ENCODE measurements around the gene MYL4.

The MYL4 gene

DNA sequence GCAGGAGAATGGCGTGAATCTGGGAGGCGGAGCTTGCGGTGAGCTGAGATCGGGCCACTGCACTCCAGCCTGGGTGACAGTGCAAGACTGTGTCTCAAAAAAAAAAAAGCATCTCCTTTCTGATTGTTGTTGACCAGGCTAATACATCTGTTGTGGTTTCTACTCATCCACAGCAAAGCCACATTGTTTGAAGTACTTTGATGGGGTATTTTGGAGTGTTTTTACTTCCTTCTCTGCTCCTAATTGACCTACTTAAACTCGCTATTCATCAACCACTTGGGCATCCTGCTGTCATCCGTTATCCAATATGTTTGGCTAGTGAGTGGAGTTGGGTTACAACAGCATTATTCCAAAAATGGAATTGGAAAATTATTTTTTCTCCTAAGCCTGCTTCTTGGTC is 16.6 kb upstream of the MYL4 start:
- Histone ChIP-seq H3K27ac (ENCODE audit: insufficient read depth, low read length, poor library complexity, severe bottlenecking) (no peak overlapping the region), H3K4me3 (ENCODE audit: insufficient read depth, low read depth, low read length, poor library complexity, severe bottlenecking) (no peak overlapping the region), H3K36me3 (ENCODE audit: control insufficient read depth, insufficient read depth, low read length) (no peaks in the 10 kb centered on the region), H3K4me1 (ENCODE audit: control insufficient read depth, insufficient read depth, low read length, poor library complexity, severe bottlenecking) (peaks cover 3% of the 10 kb centered on the region), H3K9me3 (ENCODE audit: control insufficient read depth, low read length) (no peaks in the 10 kb centered on the region), H3K27me3 (replicated peaks; ENCODE audit: control insufficient read depth, insufficient read depth, low read length, poor library complexity, severe bottlenecking) (no peaks in the 10 kb centered on the region)
- DNase-seq: no peak

DNA sequence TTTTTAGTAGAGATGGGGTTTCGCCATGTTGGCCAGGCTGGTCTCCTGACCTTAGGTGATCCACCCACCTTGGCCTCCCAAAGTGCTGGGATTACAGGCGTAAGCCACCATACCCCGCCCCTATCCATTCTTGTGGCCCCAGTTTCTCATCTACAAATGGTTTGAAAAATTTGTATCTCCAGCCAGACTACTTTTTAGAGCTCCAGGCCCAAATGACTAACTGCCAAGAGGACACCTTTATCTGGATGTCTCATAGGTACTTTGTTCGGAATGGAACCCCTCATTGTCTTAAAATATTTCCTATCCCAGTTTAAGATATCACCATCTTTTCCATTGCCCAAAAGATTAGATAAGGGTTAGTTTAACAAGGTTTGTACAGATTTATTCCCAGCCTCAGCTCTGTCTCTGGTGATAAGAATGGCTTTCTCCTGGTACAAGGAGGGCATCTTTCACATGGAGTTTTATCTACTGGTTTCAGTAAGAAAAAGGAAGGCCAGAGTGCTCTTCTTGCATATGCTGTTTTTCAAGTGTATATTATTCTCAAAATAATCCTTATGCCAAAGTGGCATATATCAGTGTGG is 15.1 kb upstream of the MYL4 start:
- no peaks in the 10 kb centered on the region for H3K9me3 ChIP-seq (ENCODE audit: control insufficient read depth, low read length)
- H3K36me3 ChIP-seq (ENCODE audit: control insufficient read depth, insufficient read depth, low read length): no peaks in the 10 kb centered on the region
- no peak overlapping the region for H3K4me3 ChIP-seq (ENCODE audit: insufficient read depth, low read depth, low read length, poor library complexity, severe bottlenecking)
- no peak overlapping the region for H3K27ac ChIP-seq (ENCODE audit: insufficient read depth, low read length, poor library complexity, severe bottlenecking)
- H3K4me1 ChIP-seq (ENCODE audit: control insufficient read depth, insufficient read depth, low read length, poor library complexity, severe bottlenecking): peaks cover 3% of the 10 kb centered on the region
- no peak for DNase-seq
- H3K27me3 ChIP-seq (replicated peaks; ENCODE audit: control insufficient read depth, insufficient read depth, low read length, poor library complexity, severe bottlenecking): no peaks in the 10 kb centered on the region

DNA sequence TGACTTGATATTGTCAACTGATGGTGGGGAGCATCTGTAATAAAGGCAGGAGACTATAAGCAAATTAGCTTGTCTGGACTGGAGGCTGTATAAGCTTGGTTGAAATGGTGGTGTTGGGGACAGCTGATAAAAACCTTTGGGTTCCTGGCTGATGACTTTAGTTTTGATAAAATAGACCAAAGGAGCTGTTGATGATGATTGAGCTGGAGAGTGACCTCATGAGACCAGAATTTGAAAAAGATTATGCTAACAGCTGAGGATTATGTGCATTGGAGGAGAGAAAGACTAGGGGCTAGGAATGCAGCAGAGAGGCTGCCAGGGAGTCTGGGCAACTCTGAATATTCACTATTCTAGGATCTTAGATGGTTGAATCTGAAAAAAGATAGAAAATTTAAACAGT is 11.3 kb upstream of the MYL4 start:
- no peak for DNase-seq
- Histone ChIP-seq H3K27me3 (replicated peaks; ENCODE audit: control insufficient read depth, insufficient read depth, low read length, poor library complexity, severe bottlenecking) (no peaks in the 10 kb centered on the region), H3K4me3 (ENCODE audit: insufficient read depth, low read depth, low read length, poor library complexity, severe bottlenecking) (no peak overlapping the region), H3K36me3 (ENCODE audit: control insufficient read depth, insufficient read depth, low read length) (no peaks in the 10 kb centered on the region), H3K27ac (ENCODE audit: insufficient read depth, low read length, poor library complexity, severe bottlenecking) (no peak overlapping the region), H3K4me1 (ENCODE audit: control insufficient read depth, insufficient read depth, low read length, poor library complexity, severe bottlenecking) (no peaks in the 10 kb centered on the region), H3K9me3 (ENCODE audit: control insufficient read depth, low read length) (no peaks in the 10 kb centered on the region)

DNA sequence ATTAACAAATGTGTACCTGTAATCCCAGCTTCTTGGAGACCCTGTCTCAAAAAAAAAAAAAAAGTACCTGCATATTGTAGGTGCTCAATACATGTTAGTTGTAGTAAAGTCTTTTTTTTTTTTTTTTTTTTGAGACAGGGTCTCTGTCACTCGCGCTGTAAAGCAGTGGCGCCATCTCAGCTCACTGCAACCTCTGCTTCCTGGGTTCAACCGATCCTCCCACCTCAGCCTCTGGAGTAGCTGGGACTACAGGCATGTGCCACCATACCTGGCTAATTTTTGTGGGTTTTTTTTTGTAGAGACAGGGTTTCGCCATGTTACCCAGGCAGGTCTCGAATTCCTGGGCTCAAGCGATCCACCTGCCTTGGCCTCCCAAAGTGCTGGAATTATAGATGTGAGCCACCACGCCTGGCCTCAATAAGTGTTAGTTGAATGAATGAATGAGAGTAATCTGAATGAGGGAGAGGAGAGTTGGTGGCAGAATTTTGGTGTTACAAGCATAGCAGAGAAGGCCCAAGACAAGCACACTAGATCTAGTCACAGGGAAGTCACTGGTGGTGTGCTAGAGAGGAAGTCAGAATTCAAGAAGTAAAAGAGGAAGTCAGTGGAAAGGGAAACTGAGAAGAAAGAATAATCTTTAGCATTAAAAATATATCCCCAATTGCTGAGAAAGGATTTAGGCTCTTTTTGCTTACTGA is 9.4 kb upstream of the MYL4 start:
- Histone ChIP-seq H3K27me3 (replicated peaks; ENCODE audit: control insufficient read depth, insufficient read depth, low read length, poor library complexity, severe bottlenecking) (no peaks in the 10 kb centered on the region), H3K27ac (ENCODE audit: insufficient read depth, low read length, poor library complexity, severe bottlenecking) (no peak overlapping the region), H3K4me1 (ENCODE audit: control insufficient read depth, insufficient read depth, low read length, poor library complexity, severe bottlenecking) (peaks cover 14% of the 10 kb centered on the region), H3K4me3 (ENCODE audit: insufficient read depth, low read depth, low read length, poor library complexity, severe bottlenecking) (no peak overlapping the region), H3K9me3 (ENCODE audit: control insufficient read depth, low read length) (no peaks in the 10 kb centered on the region), H3K36me3 (ENCODE audit: control insufficient read depth, insufficient read depth, low read length) (no peaks in the 10 kb centered on the region)
- no peak for DNase-seq

DNA sequence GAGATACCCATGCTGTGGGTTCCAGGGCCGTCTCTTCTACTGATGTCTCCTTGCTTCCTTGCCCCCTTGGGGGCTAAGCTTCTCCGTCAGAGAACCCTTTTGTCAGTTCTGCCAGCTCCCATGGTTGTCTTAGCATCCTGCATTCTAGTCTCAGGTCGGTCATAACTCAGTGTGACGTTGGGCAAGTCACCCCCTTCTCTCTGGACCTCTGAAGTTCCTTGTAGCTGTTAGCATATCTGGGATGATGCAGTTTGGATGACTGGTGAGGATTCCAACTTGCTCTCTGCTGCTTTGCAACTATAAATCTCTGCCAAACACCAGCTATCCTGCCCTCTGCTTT is 8.9 kb upstream of the MYL4 start:
- Histone ChIP-seq H3K4me3 (ENCODE audit: insufficient read depth, low read depth, low read length, poor library complexity, severe bottlenecking) (no peak overlapping the region), H3K4me1 (ENCODE audit: control insufficient read depth, insufficient read depth, low read length, poor library complexity, severe bottlenecking) (peaks cover 15% of the 10 kb centered on the region), H3K9me3 (ENCODE audit: control insufficient read depth, low read length) (no peaks in the 10 kb centered on the region), H3K27me3 (replicated peaks; ENCODE audit: control insufficient read depth, insufficient read depth, low read length, poor library complexity, severe bottlenecking) (no peaks in the 10 kb centered on the region), H3K36me3 (ENCODE audit: control insufficient read depth, insufficient read depth, low read length) (no peaks in the 10 kb centered on the region), H3K27ac (ENCODE audit: insufficient read depth, low read length, poor library complexity, severe bottlenecking) (no peak overlapping the region)
- no peak for DNase-seq

DNA sequence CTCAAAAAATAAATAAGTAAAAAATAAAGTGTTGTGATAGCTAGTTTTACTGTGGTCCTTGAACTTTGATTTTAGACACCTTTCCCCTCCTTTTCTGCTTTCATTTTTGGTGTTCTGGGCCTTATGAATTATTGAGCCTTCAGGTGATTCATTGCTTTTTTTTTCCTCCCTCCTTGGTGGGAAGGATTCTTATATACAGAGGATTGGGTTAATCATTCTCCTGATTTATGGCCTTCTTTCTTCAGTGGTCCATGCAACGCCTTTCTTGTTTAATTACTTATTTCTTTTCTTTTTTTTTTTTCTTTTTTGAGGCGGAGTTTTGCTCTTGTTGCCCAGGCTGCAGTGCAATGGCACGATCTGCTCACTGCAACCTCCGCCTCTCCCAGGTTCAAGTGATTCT is 8.0 kb upstream of the MYL4 start:
- Histone ChIP-seq H3K9me3 (ENCODE audit: control insufficient read depth, low read length) (no peaks in the 10 kb centered on the region), H3K4me1 (ENCODE audit: control insufficient read depth, insufficient read depth, low read length, poor library complexity, severe bottlenecking) (peaks cover 22% of the 10 kb centered on the region), H3K36me3 (ENCODE audit: control insufficient read depth, insufficient read depth, low read length) (no peaks in the 10 kb centered on the region), H3K4me3 (ENCODE audit: insufficient read depth, low read depth, low read length, poor library complexity, severe bottlenecking) (no peak overlapping the region), H3K27me3 (replicated peaks; ENCODE audit: control insufficient read depth, insufficient read depth, low read length, poor library complexity, severe bottlenecking) (no peaks in the 10 kb centered on the region), H3K27ac (ENCODE audit: insufficient read depth, low read length, poor library complexity, severe bottlenecking) (no peak overlapping the region)
- no peak for DNase-seq

DNA sequence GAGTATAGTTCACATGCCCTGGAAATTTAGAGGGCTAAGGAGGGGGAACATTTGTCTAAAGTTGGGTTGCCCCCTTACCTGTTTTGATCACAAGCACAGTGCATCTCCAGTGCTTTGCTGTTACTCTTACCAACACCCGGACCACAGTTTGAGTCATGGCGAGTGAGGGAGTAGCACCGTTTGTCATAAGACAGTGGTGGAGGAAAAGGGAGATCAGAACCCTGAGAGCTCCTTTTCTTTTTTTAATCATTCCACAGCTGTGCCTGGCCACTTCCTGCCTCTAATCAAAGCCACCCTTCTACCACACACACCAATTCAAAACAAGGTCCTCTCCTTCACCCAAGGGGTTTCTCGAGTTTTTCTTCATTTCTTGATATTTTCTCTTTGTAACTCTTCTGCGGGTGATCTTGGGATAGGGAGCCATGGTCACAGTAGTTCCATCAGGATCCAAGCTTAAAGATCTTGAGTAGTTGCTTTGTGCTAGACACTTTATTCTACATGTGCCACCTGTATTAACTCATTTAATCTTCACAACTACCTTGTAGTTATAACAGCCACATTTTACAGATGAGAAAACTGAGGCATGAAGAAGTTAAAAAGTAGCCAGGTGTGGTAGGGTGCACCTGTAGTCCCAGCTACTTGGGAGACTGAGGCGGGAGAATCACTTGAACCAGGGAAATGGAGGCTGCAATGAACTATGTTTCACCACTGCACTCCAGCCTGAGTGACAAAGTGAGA is 5.0 kb upstream of the MYL4 start:
- Histone ChIP-seq H3K36me3 (ENCODE audit: control insufficient read depth, insufficient read depth, low read length) (no peaks in the 10 kb centered on the region), H3K27ac (ENCODE audit: insufficient read depth, low read length, poor library complexity, severe bottlenecking) (peak overlapping the region; percentile 72)
- peak in 2 of 3 donors; percentile 36 to 43 for DNase-seq

DNA sequence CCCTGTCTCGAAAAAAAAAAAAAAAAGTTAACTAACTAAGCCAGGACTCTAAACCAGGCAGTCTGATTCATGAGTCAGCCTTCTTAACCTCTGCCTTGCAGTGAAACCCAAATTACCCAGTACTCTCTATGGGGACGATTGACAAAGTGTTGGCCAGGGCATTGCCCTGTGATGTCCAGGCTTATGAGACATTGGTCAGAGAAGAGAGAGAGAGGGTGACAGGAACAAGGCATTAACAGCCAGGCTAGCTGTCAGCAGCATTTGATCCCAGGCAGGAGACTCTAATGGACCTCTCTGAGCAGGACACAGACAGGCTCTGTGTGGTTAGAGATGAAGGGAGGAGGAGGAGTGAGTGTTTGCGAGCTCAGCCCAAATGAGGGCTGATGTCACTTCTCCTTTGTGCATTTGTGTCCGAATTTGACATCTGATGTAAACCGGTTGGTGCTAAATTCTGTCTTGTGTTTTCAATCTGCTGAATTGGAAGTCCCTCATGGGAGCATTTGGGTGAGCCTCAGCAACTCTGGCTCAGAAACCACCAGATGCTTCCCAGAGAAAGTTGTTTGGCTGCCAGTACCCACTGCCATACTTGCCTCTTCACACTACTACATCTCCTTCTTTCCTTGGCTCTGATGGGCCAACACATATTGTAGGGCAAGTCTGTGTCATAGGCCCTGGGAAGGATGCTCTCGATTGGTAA is 4.3 kb upstream of the MYL4 start:
- H3K27me3 ChIP-seq (replicated peaks; ENCODE audit: control insufficient read depth, insufficient read depth, low read length, poor library complexity, severe bottlenecking): no peaks in the 10 kb centered on the region
- no peaks in the 10 kb centered on the region for H3K36me3 ChIP-seq (ENCODE audit: control insufficient read depth, insufficient read depth, low read length)
- peak overlapping the region; percentile 20 for H3K4me3 ChIP-seq (ENCODE audit: insufficient read depth, low read depth, low read length, poor library complexity, severe bottlenecking)
- peaks cover 38% of the 10 kb centered on the region for H3K4me1 ChIP-seq (ENCODE audit: control insufficient read depth, insufficient read depth, low read length, poor library complexity, severe bottlenecking)
- H3K9me3 ChIP-seq (ENCODE audit: control insufficient read depth, low read length): no peaks in the 10 kb centered on the region
- peak overlapping the region; percentile 72 for H3K27ac ChIP-seq (ENCODE audit: insufficient read depth, low read length, poor library complexity, severe bottlenecking)
- DNase-seq: peak in 1 of 3 donors; percentile 36

More for the DNA sequence above, 5.0 kb upstream of the MYL4 start:
- Histone ChIP-seq H3K4me3 (ENCODE audit: insufficient read depth, low read depth, low read length, poor library complexity, severe bottlenecking) (no peak overlapping the region), H3K27me3 (replicated peaks; ENCODE audit: control insufficient read depth, insufficient read depth, low read length, poor library complexity, severe bottlenecking) (no peaks in the 10 kb centered on the region), H3K9me3 (ENCODE audit: control insufficient read depth, low read length) (no peaks in the 10 kb centered on the region), H3K4me1 (ENCODE audit: control insufficient read depth, insufficient read depth, low read length, poor library complexity, severe bottlenecking) (peaks cover 38% of the 10 kb centered on the region)

DNA sequence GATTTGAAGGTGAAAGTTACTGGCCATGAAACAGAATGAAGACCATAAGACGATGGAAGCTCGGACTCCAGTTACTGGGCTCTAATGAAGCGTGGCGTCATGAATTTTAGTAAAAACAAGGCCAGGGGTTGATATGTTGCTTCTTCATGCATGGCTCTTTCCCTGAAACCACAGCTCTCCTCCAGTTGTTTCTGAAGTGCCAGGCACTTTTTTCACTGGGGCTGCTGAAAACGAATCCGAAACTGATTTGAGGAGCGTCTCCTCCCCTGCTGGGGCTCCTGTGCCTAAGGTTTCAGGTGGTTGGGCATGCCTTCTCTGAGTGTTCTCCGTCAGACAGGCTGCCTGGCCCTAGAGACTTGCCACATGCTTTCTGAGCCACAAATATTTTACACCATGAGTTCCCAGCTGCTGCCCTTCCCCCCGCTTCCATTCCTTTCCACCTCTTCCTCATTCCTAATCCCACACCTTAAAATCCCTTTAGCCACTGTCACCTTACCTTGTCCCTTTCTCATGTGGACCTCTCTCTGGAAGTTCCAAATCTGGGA is 3.7 kb upstream of the MYL4 start:
- Histone ChIP-seq H3K27me3 (replicated peaks; ENCODE audit: control insufficient read depth, insufficient read depth, low read length, poor library complexity, severe bottlenecking) (no peaks in the 10 kb centered on the region), H3K9me3 (ENCODE audit: control insufficient read depth, low read length) (no peaks in the 10 kb centered on the region), H3K4me1 (ENCODE audit: control insufficient read depth, insufficient read depth, low read length, poor library complexity, severe bottlenecking) (peaks cover 38% of the 10 kb centered on the region), H3K27ac (ENCODE audit: insufficient read depth, low read length, poor library complexity, severe bottlenecking) (peak overlapping the region; percentile 72), H3K36me3 (ENCODE audit: control insufficient read depth, insufficient read depth, low read length) (no peaks in the 10 kb centered on the region), H3K4me3 (ENCODE audit: insufficient read depth, low read depth, low read length, poor library complexity, severe bottlenecking) (peak overlapping the region; percentile 20)
- DNase-seq: peak; percentile 51 to 60 (median 54)

Data from effector memory CD4-positive, alpha-beta T cell (primary cell).